ENCODE results near the gene USF2.

Gene USF2

GRCh38 chr19:35287713-35288112 lies 19.0 kb downstream of the USF2 start:
- no peak for DNase-seq

GRCh38 chr19:35288331-35288730 lies 19.6 kb downstream of the USF2 start:
- no peak for DNase-seq

DNA sequence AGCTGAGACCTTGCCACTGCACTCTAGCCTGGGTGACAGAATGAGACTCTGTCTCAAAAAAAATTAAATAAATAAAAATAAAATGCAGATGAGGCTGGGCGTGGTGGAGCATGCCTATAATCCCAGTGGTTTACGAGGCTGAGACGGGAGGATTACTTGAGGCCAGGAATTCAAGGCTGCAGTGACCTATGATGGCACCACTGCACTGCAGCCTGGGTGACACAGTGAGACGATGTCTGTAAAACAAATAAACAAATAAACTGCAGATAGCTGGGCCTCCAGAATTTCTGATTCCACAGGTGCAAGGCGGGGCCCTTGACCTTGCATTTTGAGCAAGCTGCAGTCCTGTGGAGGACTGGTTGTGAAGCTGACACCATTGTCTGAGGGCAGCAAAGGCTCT lies 20.1 kb downstream of the USF2 start:
- no peak for DNase-seq

DNA sequence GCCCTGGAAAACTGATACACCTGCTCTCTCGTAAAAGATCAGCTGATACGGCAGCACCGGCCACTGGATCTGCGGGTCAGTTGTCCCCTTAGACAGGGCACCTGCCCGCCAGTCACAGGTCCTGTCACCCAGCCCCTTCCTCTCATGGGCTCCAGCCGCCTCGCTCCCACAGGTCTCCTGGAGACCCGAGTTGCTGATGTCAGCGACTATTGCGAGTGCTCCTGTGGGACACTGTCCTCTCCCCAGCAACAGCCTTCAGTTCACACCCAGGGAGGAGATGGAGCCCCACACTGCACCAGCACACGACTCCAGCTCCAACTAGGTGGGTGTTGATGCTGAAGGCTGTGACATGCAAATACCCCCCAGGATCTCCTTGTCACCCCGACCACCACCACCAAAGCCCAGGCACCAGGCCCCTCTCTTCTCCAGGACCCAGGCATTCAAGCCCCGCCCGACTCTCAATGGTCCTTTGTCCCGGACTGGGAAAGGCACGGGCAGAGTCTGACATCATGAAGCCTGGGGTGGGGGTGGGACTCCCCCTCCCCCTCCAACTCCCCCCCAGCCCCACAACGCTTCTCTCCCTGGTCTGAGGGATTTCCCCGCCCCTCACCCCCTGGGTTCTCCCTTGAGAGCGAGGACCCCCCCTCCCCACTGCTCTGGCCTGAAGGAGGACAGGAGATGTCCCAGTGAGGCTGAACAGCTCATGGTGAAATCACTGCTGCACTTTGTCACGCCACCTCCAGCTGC lies 21.8 kb downstream of the USF2 start:
- DNase-seq = no peak

- DNase-seq = no peak
Measured at GRCh38 chr19:35291259-35291658, 22.5 kb downstream of the USF2 start.

DNA sequence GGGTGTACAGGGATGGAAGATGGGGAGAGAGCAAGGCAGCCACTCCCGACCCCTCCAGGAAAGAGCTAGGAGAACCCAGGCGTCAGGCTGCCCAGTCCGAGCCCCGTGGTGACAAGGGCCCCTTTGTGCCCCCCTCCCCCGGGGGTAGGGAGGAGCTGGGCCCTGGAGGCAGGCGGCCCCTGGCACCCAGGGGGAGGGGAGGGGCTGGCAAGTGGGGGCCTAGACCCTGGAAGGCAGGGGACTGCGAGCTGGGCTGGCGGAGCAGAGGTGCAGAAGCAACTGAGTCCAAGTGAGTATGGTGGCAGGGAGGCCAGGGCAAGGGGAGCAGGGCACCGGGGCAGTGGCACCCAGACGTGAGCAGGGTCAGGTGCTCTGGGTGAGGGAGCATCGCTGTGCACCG lies 23.2 kb downstream of the USF2 start, which contains the start of gene MAG:
Gene MAG, plus strand, starts transcription at position 246 of the 400 bp plus-strand sequence. CDS start 3,248 bp downstream, outside the sequence.
- DNase-seq = no peak

- DNase-seq = no peak
Measured at GRCh38 chr19:35292421-35293362, 23.9 kb downstream of the USF2 start.

- DNase-seq = no peak
Measured at GRCh38 chr19:35293363-35293739, 24.6 kb downstream of the USF2 start.

GRCh38 chr19:35293808-35294207 lies 25.0 kb downstream of the USF2 start:
- no peak for DNase-seq

DNA sequence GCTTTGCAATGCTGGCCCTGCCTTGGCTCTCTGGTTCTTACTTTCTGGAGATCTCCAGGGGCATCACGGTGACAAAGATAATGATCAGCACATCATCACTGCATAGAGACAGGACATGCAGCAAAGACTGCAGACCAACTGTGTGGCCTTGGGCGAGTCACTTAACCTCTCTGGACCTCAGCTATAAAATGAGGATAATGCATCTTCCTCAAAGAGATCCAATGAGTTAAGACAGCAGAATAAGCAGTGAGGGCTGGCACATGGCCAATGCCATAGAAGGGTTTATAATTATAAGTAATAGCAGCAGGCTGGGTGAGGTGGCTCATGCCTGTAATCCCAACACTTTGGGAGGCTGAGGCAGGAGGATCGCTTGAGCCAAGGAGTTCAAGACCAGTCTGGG lies 25.6 kb downstream of the USF2 start:
- DNase-seq = no peak

DNA sequence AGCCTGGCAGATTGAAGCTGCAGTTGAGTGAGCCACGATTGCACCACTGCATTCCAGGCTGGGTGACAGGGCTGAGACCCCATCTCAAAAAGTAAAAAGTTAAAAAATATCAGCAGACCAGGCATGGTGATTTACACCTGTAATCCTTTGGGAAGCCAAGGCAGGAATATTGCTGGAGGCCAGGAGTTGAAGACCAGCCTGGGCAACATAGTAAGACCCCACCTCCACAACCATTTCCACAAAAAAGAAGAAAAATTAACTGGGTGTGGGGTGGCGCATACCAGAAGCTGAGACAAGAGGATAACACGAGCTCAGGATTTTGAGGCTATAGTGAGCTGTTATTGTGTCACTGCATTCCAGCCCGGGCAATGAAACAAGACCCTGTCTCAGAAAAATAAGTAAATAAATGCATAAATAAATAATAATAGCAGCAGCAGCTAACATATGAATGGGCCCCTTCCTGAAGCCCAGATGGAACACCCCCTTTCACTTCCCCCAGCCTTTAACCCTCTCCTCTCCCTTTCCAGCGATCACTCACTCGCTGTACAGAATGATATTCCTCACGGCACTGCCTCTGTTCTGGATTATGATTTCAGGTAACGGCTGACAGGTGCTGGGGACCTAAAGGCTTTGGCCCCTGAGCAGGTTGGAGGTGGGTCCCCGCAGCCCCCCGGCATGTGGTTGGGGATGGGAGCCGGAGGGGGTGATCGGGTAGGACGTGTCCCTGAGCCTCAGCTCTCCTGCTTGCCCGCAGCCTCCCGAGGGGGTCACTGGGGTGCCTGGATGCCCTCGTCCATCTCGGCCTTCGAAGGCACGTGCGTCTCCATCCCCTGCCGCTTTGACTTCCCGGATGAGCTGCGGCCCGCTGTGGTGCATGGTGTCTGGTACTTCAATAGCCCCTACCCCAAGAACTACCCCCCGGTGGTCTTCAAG lies 26.4 kb downstream of the USF2 start:
- no peak for DNase-seq

- no peak for DNase-seq
Measured at GRCh38 chr19:35295792-35296462, 27.2 kb downstream of the USF2 start.

DNA sequence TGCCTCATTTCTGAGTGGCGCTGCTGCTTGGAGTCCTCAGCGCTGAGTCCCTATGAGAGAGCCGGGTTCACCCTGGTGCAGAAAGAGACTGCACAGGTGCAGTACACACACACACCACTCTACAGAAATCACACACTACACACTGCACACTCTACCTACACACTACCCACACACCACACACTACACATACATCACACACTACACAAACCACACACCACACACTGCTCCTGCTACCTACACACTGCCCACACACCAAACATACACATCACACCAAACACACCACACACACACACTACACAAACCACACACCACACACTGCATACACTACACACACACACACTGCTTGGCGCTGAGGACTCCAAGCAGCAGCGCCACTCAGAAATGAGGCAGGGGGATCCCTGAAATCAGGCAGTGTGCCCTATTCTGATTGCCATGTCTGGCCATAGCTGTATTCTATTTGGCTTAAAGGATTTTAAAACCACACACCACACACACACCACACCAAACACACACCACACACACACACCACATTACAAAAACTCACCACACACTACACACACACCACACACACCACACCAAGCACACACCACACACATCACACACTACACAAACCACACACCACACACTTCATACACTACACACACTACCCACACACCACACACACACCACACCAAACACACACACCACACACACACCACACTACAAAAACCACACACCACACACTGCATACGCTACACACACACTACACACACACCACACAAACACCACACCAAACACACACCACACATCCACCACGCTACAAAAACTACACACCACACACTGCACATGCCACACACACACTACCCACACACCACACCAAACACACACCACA lies 28.1 kb downstream of the USF2 start:
- no peak for DNase-seq

DNA sequence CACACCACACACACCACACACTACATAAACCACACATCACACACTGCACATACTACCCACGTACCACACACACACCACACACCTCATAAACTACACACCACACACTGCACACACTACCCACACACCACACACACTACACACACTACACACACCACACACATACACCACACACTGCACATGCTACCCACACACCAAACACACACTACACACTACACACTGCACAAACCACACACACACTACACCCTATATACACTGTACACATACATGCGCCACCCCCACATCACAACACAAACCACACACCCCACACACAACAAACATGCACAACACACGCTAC lies 28.7 kb downstream of the USF2 start:
- DNase-seq = no peak

GRCh38 chr19:35297922-35298321 lies 29.2 kb downstream of the USF2 start:
- DNase-seq = no peak

GRCh38 chr19:35298561-35298972 lies 29.8 kb downstream of the USF2 start:
- DNase-seq = no peak

DNA sequence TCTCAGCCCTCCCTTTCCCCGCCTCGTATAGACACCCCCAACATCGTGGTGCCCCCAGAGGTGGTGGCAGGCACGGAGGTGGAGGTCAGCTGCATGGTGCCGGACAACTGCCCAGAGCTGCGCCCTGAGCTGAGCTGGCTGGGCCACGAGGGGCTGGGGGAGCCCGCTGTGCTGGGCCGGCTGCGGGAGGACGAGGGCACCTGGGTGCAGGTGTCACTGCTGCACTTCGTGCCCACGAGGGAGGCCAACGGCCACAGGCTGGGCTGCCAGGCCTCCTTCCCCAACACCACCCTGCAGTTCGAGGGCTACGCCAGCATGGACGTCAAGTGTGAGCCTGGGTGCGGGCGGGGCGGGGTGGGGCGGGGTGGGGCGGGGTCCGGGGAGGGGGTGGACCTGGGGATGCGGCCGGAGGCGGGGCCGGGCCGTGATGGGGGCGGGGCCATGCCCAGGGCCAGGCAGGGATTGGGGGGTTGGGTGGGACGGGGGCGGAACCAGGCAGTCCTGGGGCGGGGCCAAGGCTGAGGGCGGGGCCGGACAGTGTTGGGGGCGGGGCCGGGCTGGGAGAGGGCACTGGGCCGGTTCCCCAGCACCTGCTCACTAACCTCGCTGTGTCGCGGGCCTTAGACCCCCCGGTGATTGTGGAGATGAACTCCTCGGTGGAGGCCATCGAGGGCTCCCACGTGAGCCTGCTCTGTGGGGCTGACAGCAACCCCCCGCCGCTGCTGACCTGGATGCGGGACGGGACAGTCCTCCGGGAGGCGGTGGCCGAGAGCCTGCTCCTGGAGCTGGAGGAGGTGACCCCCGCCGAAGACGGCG lies 31.0 kb downstream of the USF2 start:
- no peak for DNase-seq

GRCh38 chr19:35300339-35300649 lies 31.5 kb downstream of the USF2 start:
- DNase-seq = no peak

- no peak for DNase-seq
Measured at GRCh38 chr19:35301961-35302360, 33.2 kb downstream of the USF2 start.

DNA sequence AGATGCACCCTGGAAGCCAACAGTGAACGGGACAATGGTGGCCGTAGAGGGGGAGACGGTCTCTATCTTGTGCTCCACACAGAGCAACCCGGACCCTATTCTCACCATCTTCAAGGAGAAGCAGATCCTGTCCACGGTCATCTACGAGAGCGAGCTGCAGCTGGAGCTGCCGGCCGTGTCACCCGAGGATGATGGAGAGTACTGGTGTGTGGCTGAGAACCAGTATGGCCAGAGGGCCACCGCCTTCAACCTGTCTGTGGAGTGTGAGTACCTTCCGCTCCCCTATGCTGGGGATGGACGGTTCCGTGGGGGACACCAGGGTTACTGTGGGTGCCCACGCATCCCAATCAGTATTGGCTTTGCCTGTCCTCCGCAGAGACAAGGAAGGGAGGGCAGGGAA lies 33.7 kb downstream of the USF2 start:
- no peak for DNase-seq
